ENCODE measurements around the gene CPSF4.
A peak's percentile ranks its signal among the peaks of the same experiment; 100 is the strongest.

- TF ChIP-seq CTCF (IDR thresholded peaks at IDR 0.05 in 4 of 5, conservative IDR thresholded peaks at IDR 0.05 in 1 of 5), result peak in 1 of 5 experiments; percentile 26
- TF ChIP-seq POLR2A (IDR thresholded peaks at IDR 0.05), result no peak
Measured at GRCh38 chr7:99459087-99459486, 20.3 kb downstream of the CPSF4 start.

All from gastrocnemius medialis (tissue), 4 donors.